Smooth muscle cell (in vitro differentiated cells): ENCODE data around the gene SMAD2. TPM values are rescaled to one million over a fixed set of nuclear protein-coding genes. Genes with fewer than 3 reads are reported as not detected.
"Not testable (repeated sequence)": the region's sequence is repeated elsewhere in the genome, so short reads cannot be mapped to it uniquely, and the experiment has no call there.

ENCODE experiments used
- DNase-seq: peaks from one replicate; lab custom pipeline; 2025; ENCODE audit not compliant: unreplicated experiment; lab: John Stamatoyannopoulos, UW
- H2AFZ ChIP-seq: fragments of 200-600 bp; sonication (generic); 2 replicates; pipeline ENCODE4 v1.6.0; 2016; ENCODE audit warnings: antibody characterized with exemption, low read depth, mild to moderate bottlenecking
- H3F3A ChIP-seq: fragments of 200-600 bp; sonication (generic); 2 replicates; pipeline ENCODE4 v1.6.0; 2017; ENCODE audit warnings: antibody characterized with exemption, low read depth
- H3K27ac ChIP-seq: fragments of 200-600 bp; sonication (generic); 2 replicates; pipeline ENCODE4 v1.5.1; 2016; ENCODE audit warnings: low read depth, mild to moderate bottlenecking
- H3K27me3 ChIP-seq: fragments of 200-600 bp; sonication (generic); 2 replicates; pipeline ENCODE4 v1.6.1; 2016; ENCODE audit warnings: low read depth, mild to moderate bottlenecking
- H3K36me3 ChIP-seq: fragments of 200-600 bp; sonication (generic); 2 replicates; pipeline ENCODE4 v1.5.1; 2016; ENCODE audit warnings: low read depth
- H3K4me1 ChIP-seq: fragments of 200-600 bp; sonication (generic); 2 replicates; pipeline ENCODE4 v1.5.1; 2016; ENCODE audit warnings: low read depth
- H3K4me2 ChIP-seq: fragments of 200-600 bp; sonication (generic); 2 replicates; pipeline ENCODE4 v1.6.0; 2016; ENCODE audit warnings: mild to moderate bottlenecking
- H3K4me3 ChIP-seq: fragments of 200-600 bp; sonication (generic); 2 replicates; pipeline ENCODE4 v1.5.1; 2016; ENCODE audit warnings: mild to moderate bottlenecking
- H3K79me2 ChIP-seq: fragments of 200-600 bp; sonication (generic); 2 replicates; pipeline ENCODE4 v1.6.0; 2016; ENCODE audit warnings: low read depth, mild to moderate bottlenecking
- H3K9ac ChIP-seq: fragments of 200-600 bp; sonication (generic); 2 replicates; pipeline ENCODE4 v1.6.0; 2016; ENCODE audit warnings: low read depth
- H3K9me3 ChIP-seq: fragments of 200-600 bp; sonication (generic); replicated peaks from 2 replicates; pipeline ENCODE4 v1.5.1; 2016; ENCODE audit warnings: low read depth
- H4K20me1 ChIP-seq: fragments of 200-600 bp; sonication (generic); 2 replicates; pipeline ENCODE4 v1.6.0; 2016; ENCODE audit warnings: low read depth
- WGBS: methylation state at CpG from one replicate; pipeline ENCODE4 v1.1.7; 2016; ENCODE audit warnings: low lambda C conversion rate; 5-methylcytosine and 5-hydroxymethylcytosine counted together
- polyA plus RNA-seq: library from polyadenylated mRNA; unstranded; fragments of >200 nt; fragmentation: Nextera tagmentation; extraction: Ambion mirVana; gene quantifications from 2 replicates; pipeline ENCODE4 v1.2.1, GENCODE V29; 2016
- total RNA-seq: library from RNA; depleted of rRNA; stranded (reverse); fragments of >200 nt; gene quantifications from 2 replicates; pipeline ENCODE4 v1.2.3, GENCODE V29; 2014
- TF ChIP-seq, protein P1 (sequence below): fragments of 200-600 bp; sonication (generic); IDR thresholded peaks from 2 replicates; pipeline ENCODE4 v1.5.1; 2017; ENCODE audit warnings: borderline replicate concordance, mild to moderate bottlenecking, antibody characterized with exemption; ENCODE audit not compliant: insufficient read depth, poor library complexity, severe bottlenecking

Gene SMAD2
- total and polyA plus RNA-seq, 2 experiments from 2014 or later, result 63.8 to 120 TPM

DNA sequence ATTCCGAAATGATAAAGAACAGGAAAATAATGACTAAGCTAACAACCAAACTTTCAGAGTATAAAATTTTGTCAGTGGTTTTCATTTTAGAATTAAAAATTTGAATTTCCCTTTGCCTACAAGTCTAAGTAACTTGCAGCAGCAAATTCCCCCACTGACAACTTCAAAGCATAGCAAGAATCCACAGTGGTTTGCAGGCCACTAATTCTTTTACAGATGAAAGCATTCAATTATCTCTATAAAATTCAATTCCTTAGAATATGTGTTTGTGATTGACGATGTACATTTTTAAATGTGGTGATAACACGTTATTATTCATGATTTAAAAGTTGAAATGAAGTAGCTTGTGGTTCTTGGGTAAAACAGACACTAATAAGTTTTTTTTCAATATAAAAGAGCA lies 100.6 kb downstream of the SMAD2 start:
- Histone ChIP-seq H3K4me1 (peaks cover 3% of the 10 kb centered on the region), H4K20me1 (peaks cover 5% of the 10 kb centered on the region), H3K36me3 (no peaks in the 10 kb centered on the region), H3F3A (no peaks in the 10 kb centered on the region), H3K9me3 (no peaks in the 10 kb centered on the region), H3K4me2 (no peak overlapping the region), H3K27me3 (no peaks in the 10 kb centered on the region), H3K9ac (no peak overlapping the region), H3K4me3 (no peak overlapping the region), H3K27ac (no peak overlapping the region), H2AFZ (no peak overlapping the region), H3K79me2 (no peaks in the 10 kb centered on the region)
- 89% methylated on average over 3 of the region's 3 CpGs for WGBS
- DNase-seq, result no peak
- TF ChIP-seq, protein P1, sequence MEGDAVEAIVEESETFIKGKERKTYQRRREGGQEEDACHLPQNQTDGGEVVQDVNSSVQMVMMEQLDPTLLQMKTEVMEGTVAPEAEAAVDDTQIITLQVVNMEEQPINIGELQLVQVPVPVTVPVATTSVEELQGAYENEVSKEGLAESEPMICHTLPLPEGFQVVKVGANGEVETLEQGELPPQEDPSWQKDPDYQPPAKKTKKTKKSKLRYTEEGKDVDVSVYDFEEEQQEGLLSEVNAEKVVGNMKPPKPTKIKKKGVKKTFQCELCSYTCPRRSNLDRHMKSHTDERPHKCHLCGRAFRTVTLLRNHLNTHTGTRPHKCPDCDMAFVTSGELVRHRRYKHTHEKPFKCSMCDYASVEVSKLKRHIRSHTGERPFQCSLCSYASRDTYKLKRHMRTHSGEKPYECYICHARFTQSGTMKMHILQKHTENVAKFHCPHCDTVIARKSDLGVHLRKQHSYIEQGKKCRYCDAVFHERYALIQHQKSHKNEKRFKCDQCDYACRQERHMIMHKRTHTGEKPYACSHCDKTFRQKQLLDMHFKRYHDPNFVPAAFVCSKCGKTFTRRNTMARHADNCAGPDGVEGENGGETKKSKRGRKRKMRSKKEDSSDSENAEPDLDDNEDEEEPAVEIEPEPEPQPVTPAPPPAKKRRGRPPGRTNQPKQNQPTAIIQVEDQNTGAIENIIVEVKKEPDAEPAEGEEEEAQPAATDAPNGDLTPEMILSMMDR, result no peak

DNA sequence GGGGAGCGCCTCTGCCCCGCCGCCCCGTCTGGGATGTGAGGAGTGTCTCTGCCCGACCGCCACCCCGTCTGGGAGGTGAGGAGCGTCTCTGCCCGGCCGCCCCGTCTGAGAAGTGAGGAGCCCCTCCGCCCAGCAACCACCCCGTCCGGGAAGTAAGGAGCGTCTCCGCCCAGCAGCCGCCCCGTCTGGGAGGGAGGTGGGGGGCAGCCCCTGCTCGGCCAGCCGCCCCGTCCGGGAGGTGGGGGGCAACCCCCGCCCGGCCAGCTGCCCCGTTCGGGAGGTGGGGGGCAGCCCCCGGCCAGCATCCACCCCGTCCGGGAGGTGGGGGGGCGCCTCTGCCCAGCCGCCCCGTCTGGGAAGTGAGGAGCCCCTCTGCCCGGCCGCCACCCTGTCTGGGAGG lies 102.4 kb downstream of the SMAD2 start:
- H3K79me2 ChIP-seq, H3K36me3 ChIP-seq, H2AFZ ChIP-seq, H3F3A ChIP-seq, H3K27me3 ChIP-seq, H4K20me1 ChIP-seq, H3K9me3 ChIP-seq, H3K9ac ChIP-seq, H3K4me3 ChIP-seq, H3K27ac ChIP-seq, H3K4me2 ChIP-seq, H3K4me1 ChIP-seq, DNase-seq: not testable (repeated sequence)
- WGBS, result 100% methylated on average over 6 of the region's 34 CpGs

DNA sequence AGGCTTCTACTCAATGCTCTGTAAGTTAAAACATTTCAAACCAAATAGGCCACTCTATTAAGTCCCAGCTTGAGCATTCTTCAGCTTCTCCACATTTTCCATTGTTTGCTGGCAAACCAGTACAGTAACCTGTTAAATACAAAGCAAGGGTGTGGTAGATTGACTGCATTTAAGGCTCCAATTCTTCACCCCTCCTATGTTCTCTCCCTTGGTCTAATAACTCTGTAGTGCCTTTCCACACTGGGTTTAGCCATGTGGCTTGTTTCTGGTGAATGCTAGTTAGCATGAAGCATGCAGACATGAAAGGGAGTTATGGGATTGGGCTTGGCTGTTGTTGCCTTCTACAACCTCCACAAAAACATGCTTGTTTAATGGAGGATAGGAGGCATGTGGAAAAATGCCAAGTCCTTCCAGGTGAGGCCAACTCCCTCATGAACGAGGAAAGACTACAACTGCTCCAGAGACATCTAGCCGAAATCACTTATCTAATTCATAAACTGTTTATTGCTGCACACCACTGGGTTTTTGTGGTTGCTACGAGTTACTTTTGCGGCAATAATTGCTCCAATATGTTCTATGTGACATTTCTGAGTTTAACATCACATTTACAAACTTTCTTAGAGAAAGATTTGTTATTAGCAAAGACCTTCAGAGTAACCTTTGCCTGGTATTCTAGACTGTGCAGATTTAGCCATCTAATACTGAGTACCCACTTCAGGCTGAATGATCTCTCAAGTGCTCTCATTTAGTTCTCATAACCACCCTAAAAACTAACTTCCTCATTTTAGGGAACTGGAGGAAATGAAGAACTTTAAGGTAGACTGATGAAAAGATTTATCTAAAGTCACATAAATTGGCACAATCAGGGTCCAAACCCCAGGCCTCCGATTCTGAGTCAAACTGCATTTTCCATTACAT lies 104.0 kb downstream of the SMAD2 start:
- H3K27ac ChIP-seq, result no peak overlapping the region

DNA sequence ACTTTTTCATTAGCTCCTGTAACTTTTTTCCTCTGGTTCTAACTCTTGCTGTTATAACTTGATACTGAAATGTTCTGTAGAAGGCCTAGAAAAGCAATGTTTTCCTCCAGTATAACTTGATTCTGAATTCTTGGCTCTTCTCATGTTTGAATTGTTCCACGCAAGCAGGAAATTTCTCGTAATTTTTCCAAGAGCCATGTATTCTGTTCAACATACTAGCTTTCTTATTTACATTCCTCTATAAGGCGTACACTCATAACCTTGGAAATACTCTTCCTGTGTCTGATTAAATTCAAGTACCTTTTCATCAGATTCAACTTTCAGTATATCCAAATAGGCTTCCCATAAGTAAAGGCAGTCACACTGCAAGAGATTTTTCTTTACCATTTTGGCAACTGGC lies 109.1 kb downstream of the SMAD2 start:
- peaks cover 3% of the 10 kb centered on the region for H4K20me1 ChIP-seq
- 99% methylated on average over 3 of the region's 3 CpGs for WGBS
- H3K9me3 ChIP-seq, result no peaks in the 10 kb centered on the region
- no peak overlapping the region for H3K9ac ChIP-seq
- H3F3A ChIP-seq, result no peaks in the 10 kb centered on the region
- H3K4me2 ChIP-seq, result no peak overlapping the region
- no peaks in the 10 kb centered on the region for H3K4me1 ChIP-seq
- no peak overlapping the region for H2AFZ ChIP-seq
- TF ChIP-seq, protein P1, result no peak
- no peaks in the 10 kb centered on the region for H3K79me2 ChIP-seq
- H3K4me3 ChIP-seq, result no peak overlapping the region
- H3K27me3 ChIP-seq, result no peaks in the 10 kb centered on the region
- H3K36me3 ChIP-seq, result no peaks in the 10 kb centered on the region
- DNase-seq, result no peak
- no peak overlapping the region for H3K27ac ChIP-seq

More for the DNA sequence above, 104.0 kb downstream of the SMAD2 start:
- Histone ChIP-seq H2AFZ (no peak overlapping the region), H3K9me3 (no peaks in the 10 kb centered on the region), H3K4me3 (no peak overlapping the region), H3K36me3 (no peaks in the 10 kb centered on the region), H3K27me3 (no peaks in the 10 kb centered on the region), H3F3A (no peaks in the 10 kb centered on the region), H3K79me2 (no peaks in the 10 kb centered on the region), H3K9ac (no peak overlapping the region), H3K4me2 (no peak overlapping the region), H4K20me1 (peaks cover 3% of the 10 kb centered on the region), H3K4me1 (no peaks in the 10 kb centered on the region)
- 98% methylated on average over 5 of the region's 5 CpGs for WGBS
- TF ChIP-seq, protein P1, result no peak
- no peak for DNase-seq
